Inferior parietal cortex (tissue), 1 donor: Measurements from ENCODE around the gene PARP14.

ENCODE experiments used
- DNase-seq: peaks from one replicate; pipeline ENCODE4 v3.0.0-alpha.2; 2016; ENCODE audit errors: extremely low spot score

The PARP14 gene

GRCh38 chr3:122767540-122768372, 87.1 kb downstream of the PARP14 start:
- DNase-seq, result no peak

GRCh38 chr3:122770521-122771202, 90.0 kb downstream of the PARP14 start:
- no peak for DNase-seq

- DNase-seq, result no peak
Observed at GRCh38 chr3:122772827-122773226, 92.2 kb downstream of the PARP14 start.

GRCh38 chr3:122773944-122774509, 93.4 kb downstream of the PARP14 start:
- no peak for DNase-seq

- DNase-seq, result no peak
Observed at GRCh38 chr3:122774564-122774963, 93.9 kb downstream of the PARP14 start.

- DNase-seq, result no peak
Observed at GRCh38 chr3:122776675-122777468, 96.2 kb downstream of the PARP14 start.

GRCh38 chr3:122777563-122777962, 96.9 kb downstream of the PARP14 start:
- DNase-seq, result no peak
